NCI-H345 treated with DMSO at 0.1 percent for 48 hours (cell line): ENCODE measurements around the gene MACROD2.
"Not testable (repeated sequence)": the region's sequence is repeated elsewhere in the genome, so short reads cannot be mapped to it uniquely, and the experiment has no call there.

Experiments used
- DNase-seq: peaks from one replicate; lab custom pipeline; 2025; ENCODE audit not compliant: unreplicated experiment; lab: John Stamatoyannopoulos, UW

Gene MACROD2

GRCh38 chr20:15805154-15805553, 1809.8 kb downstream of the MACROD2 start:
- DNase-seq: no peak

DNA sequence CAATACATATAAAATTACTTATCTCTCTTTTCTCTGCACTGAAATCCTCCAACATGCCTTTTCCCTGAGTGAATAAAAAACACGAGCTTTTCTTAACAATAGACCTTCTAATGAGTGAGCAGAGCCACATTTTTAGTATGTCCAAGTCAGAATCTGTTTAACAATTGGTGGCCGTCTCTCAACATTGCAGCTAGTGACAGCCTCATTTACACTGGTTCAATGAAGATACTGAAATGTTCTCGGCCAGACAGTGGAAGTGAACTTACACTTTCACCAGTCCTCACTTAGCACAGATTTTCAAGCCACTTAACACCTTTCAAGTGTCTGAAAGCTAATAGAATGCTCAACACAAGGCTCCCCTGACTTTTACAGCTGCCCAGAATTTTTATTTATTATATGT, 1810.8 kb downstream of the MACROD2 start:
- DNase-seq: no peak

DNA sequence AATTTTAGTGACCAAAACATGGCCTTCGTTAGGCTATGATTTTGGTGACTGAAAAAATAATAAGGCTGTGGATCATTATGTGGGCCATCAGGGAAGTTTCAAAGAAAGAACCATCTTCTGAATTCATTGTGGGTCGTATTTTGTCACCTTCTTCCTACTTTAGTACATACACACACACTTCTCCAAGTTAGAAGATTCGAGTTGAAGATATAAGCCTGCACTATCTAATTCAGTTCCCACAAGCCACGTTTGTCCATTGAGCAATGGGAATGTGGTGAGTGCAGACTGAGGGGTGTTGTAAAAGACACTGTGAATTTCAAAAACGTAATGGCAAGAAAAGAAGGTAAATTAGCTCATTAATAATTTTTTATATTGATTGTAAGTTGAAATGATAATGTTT, 1812.0 kb downstream of the MACROD2 start:
- no peak for DNase-seq

- not testable (repeated sequence) for DNase-seq
Measured at GRCh38 chr20:15807771-15808170, 1812.5 kb downstream of the MACROD2 start.

- no peak for DNase-seq
Measured at GRCh38 chr20:15811951-15812350, 1816.6 kb downstream of the MACROD2 start.

- no peak for DNase-seq
Measured at GRCh38 chr20:15812696-15813095, 1817.4 kb downstream of the MACROD2 start.

DNA sequence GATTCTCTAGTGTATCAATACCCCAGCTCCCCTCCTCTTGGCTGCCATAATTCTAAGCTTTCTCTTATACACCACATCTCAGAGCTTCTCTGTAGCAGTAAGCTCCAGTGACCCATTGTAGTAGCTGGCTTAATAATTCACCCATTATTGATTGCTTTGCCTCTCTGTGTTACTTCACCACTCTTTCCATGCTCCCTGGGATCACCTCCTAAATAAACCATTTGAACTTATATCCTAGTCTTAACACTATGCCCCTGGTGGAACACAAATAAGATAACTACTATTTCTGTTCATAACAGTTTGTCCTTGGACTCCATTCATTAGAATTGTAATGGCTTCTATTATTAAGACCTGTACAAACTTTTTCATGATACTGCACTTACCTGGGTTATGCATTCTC, 1819.0 kb downstream of the MACROD2 start:
- DNase-seq: no peak

GRCh38 chr20:15814911-15815310, 1819.6 kb downstream of the MACROD2 start:
- no peak for DNase-seq

DNA sequence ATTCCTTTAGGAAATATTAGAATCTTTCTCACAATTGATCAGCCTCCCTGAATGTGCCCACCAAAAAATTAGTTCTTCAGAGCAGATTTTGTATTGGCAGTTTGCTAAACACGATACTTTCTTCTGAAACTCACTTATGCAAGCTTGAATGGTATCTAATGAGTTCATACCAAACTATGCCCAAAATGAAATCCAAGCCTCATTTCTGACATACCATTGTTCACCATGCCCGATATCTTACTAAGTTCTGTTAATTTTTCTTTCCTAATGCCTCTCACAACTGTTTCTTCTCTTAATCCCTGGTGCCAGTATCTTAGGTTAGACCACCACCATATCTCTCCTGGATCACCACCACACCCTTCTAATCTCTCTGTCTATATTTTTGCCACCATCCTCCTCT, 1822.0 kb downstream of the MACROD2 start:
- DNase-seq: no peak

DNA sequence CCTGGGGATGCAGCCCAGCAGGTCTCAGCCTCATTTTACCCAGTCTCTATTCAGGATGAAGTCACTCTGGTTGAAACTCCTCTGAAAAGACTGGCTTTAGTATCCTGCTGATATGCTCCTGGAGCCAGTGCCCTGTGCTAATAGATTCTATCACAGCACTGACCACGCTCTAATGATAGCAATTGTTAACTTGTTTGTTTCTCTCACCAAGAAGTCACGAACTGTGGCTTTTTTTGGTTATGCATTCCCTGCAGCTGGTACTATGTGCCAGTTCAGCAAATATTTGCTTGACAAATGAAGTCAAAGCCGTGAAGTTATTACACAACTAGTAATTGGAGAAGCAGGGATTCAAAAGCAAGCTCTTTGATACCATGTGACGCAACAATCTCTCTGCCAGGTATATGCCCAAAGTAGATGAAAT, 1823.3 kb downstream of the MACROD2 start:
- DNase-seq: peak; percentile 66

GRCh38 chr20:15823718-15824117, 1828.4 kb downstream of the MACROD2 start:
- DNase-seq: no peak

DNA sequence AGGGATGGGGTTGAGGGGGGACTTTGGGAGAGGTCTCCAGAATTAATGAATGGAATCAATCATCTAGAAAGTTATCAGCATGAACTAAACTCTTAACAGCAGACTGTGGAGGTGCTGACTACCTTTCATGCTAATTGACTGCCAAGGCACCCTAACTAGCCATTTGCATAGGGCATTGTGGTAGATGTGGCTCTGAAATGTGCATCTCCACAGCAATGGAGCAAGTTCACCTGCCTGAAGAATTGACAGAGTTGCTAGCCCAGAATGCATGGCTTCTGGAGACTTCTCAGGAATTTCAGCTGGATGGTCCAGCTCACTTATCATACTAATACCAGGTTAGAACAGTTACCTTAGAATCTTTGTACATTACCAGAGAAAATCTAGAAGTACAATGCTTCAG, 1832.3 kb downstream of the MACROD2 start:
- no peak for DNase-seq

GRCh38 chr20:15831201-15831600, 1835.9 kb downstream of the MACROD2 start:
- no peak for DNase-seq

- DNase-seq: no peak
Measured at GRCh38 chr20:15832512-15832911, 1837.2 kb downstream of the MACROD2 start.

- peak; percentile 91 for DNase-seq
Measured at GRCh38 chr20:15834857-15835256, 1839.5 kb downstream of the MACROD2 start.

GRCh38 chr20:15835811-15836210, 1840.5 kb downstream of the MACROD2 start:
- no peak for DNase-seq

GRCh38 chr20:15836634-15837033, 1841.3 kb downstream of the MACROD2 start:
- no peak for DNase-seq

DNA sequence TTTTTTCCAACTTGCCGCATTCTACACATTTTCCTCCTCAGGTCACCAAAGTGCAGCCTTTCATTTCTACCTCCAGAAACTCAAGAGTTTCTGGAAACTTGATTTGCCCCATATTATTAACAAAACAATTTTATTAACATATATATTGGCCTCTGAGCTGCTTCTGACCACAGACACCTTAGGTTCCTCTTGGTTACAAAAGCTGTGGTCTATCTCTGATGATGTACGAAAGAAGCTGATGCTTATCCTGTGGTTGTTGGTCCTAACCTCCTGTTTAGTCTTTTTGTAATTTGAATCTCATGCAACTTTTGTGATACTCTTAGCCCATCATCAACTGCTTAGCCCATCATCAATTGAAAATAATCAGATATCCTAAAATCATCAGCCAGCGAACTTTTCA, 1842.2 kb downstream of the MACROD2 start:
- DNase-seq: no peak

DNA sequence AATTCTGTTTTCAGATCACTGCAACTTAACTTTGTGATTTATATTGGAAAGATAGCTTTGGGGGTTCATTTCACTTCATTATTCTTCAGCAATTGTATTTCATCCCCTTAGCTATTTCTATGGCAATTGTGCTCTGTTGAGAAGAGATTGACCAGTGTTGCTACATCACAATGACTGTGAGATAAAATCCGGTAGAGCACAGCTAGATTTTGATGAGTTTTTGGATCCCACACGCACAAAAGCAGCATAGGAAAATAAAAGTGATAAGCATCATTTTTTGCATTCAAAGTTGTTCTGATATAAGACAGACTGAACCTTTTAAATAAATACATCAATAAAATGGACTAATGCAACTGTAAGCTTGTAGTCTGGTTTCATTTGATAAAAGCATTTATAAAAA, 1843.2 kb downstream of the MACROD2 start:
- no peak for DNase-seq

- no peak for DNase-seq
Measured at GRCh38 chr20:15840636-15841301, 1845.5 kb downstream of the MACROD2 start.

- no peak for DNase-seq
Measured at GRCh38 chr20:15842872-15843271, 1847.6 kb downstream of the MACROD2 start.

GRCh38 chr20:15843777-15844176, 1848.5 kb downstream of the MACROD2 start:
- DNase-seq: no peak

DNA sequence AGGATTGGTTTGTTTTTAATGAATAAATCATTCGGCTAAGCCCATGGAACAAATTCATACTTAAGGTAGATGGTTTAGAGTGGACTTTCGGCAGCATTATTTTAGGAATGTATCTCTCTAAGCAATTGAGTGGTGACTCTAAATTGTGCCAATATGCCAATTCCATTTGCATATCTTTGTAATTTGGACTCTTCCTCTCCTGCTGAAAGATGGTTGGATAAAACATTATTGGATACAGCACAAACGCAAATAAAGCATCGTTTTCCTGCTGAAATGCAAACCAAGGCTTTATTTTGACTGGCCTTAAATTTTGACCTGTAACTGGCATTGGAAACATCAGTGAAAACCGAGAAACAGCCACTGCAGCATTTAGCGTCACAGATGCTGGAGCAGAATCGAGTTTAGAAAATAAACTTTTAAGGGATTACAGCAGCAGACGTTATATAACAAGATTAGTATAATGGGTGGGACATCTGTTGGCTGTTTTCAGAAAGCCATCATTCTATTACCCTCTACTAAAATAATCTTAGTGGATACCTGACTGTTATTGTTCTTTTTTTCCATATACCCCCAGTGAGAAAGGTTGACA, 1852.0 kb downstream of the MACROD2 start:
- DNase-seq: no peak
